NCI-H774 (cell line): ENCODE data around the gene IRAK1.
"Not testable (repeated sequence)": the region's sequence is repeated elsewhere in the genome, so short reads cannot be mapped to it uniquely, and the experiment has no call there.

Experiments
- DNase-seq: peaks from one replicate; lab custom pipeline; 2025; lab: John Stamatoyannopoulos, UW

Gene IRAK1

GRCh38 chrX:153995504-153995903 lies 24.2 kb downstream of the IRAK1 start:
- no peak for DNase-seq

- not testable (repeated sequence) for DNase-seq
Measured at GRCh38 chrX:153994398-153994797, 25.3 kb downstream of the IRAK1 start.

GRCh38 chrX:153993978-153994377 lies 25.7 kb downstream of the IRAK1 start:
- DNase-seq, result no peak

GRCh38 chrX:153993079-153993478 lies 26.6 kb downstream of the IRAK1 start:
- DNase-seq, result no peak

DNA sequence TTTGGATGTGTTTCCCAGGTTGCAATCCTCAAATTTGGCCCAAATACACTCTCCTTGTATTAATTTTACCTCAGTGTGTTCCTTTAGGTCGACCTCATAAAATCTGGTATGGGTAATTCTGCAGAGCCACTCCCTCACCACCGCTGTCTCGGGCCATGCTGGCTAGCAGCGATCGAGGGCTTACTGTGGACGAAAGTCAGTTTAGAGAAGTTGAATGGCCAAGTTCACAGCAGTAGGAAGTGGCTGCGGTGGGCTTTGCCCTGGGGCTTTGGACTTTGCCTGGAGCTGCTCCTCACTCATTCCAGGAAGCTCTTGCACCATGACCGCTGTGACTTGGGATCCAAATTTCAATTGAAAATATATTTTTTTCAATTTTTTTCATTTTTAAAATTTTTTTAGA lies 27.5 kb downstream of the IRAK1 start:
- no peak for DNase-seq

- no peak for DNase-seq
Measured at GRCh38 chrX:153991013-153991580, 28.6 kb downstream of the IRAK1 start.

GRCh38 chrX:153989973-153990655 lies 29.6 kb downstream of the IRAK1 start:
- no peak for DNase-seq

DNA sequence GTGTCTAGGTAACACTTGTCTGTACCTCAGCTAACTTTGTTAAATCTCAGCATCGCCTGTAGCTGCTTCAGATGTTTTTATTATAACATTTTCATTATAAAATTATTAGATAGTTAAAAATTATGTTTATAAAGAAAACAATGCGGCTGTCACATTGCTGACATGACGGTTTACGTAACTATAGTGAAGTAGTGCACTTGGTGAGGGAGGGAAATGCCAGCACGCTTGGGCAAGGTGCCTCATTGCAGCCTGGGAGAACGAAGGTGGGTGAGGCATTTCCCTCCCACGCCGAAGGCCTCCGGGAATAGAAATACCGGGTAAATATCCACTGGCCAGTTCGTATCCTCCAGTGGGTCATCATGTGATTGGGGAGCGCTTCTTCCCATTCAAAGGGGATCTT lies 31.2 kb downstream of the IRAK1 start:
- no peak for DNase-seq

- no peak for DNase-seq
Measured at GRCh38 chrX:153984351-153985178, 35.1 kb downstream of the IRAK1 start.

- no peak for DNase-seq
Measured at GRCh38 chrX:153983321-153983801, 36.3 kb downstream of the IRAK1 start.

DNA sequence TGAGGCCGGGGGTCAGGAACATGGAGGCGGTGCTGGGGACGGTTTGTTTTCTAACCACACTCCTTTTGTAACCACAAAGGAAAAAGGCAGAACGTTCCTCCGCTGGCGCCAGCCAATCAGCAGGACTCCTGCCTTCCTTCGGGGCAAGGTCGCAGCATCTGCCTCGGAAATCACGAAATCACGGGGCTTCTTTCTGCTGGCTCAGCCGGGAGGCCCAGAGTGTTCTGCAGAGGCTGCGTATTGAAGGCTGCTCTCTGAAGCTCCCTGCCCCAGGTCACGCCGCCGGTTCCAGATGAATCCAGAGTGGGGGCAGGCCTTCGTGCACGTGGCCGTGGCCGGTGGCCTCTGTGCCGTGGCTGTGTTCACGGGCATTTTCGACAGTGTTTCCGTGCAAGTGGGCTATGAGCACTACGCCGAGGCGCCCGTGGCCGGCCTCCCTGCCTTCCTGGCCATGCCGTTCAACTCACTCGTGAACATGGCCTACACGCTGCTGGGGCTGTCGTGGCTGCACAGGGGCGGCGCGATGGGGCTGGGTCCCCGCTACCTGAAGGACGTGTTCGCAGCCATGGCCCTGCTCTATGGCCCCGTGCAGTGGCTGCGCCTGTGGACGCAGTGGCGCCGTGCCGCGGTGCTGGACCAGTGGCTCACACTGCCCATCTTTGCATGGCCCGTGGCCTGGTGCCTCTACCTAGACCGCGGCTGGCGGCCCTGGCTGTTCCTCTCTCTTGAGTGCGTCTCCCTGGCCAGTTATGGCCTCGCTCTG lies 37.8 kb downstream of the IRAK1 start:
- no peak for DNase-seq

- DNase-seq, result no peak
Measured at GRCh38 chrX:153981231-153981630, 38.5 kb downstream of the IRAK1 start.

GRCh38 chrX:153980394-153980793 lies 39.3 kb downstream of the IRAK1 start:
- DNase-seq, result not testable (repeated sequence)

- DNase-seq, result no peak
Measured at GRCh38 chrX:153974726-153975286, 44.9 kb downstream of the IRAK1 start.

DNA sequence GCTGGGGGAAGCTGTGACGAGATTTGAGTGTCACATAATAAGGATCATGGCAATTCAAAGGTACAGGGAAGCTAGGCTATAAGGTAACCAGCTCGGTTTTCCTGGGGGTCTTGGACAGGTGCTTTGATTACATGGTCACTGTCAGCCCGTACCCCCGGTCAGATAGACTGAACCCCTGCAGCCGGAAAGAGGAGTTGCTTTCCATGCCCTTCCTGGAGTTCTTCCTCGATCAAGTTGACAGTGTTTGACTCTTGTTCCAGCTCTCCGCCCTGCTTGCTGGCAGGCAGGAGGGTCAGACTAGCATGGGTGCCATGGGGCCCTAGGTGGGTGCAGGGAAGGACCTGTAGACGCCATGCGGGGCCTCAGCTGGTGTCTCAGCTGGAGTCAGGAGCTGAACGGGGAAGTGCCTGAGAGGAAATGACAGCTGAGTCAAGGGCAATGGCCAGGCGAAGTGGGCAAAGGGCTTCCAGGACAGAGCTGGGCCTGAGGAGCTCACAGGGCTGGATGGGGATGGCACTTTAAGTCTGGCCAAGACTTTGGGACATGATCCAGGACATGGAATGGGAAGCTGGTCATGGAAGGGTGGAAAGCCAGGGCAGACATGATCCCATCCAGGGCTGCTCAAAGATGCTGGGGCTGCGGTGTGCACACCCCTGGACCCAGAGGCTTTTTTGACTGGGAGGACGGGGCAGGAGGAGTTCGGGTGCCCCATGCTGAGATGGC lies 45.5 kb downstream of the IRAK1 start:
- DNase-seq, result no peak

DNA sequence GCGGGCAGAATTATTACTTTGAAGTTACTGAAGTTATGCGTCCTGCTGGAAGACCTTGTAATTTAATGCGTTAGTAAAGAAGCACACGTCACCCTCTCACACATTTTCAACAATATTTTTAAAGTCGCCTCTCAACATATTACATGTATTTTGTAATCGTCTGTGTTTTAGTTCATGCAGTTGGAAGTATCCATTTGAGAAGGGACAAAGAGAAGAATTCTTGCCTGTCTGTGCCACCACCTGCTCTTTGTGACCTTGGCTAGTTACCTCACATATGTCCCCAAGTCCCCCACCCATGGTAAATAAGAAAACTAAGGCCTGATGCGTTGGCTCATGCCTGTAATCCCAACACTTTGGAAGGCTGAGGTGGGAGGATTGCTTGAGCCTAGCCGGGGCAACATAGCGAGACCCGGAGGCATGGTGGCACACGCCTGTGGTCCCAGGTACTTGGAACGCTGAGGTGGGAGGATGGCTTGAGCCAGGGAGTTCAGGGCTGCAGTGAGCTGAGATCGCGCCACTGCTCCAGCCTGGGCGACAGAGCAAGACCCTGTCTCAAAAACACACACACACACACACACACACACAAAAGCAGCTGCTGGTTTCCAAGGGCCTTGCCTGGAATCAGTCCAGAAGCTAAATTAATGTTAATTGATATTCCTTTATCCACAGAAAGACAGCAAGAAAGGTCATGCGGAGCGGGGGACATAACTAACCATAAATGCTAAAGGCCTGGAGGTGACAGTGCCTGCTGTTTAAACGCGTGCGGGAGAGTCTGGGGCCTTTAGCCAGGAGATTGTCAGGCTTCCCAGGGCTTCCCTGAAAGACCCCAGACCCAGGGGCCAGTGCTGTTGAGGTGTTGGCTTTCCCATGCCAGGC lies 46.3 kb downstream of the IRAK1 start:
- peak; percentile 22 for DNase-seq

GRCh38 chrX:153972368-153973126 lies 47.2 kb downstream of the IRAK1 start, which contains the start of gene TMEM187:
Gene TMEM187 (plus strand): TSS chrX:153972754. CDS start chrX:153982063, 9,309 bp downstream.
- DNase-seq, result peak; percentile 95

GRCh38 chrX:153971450-153972367 lies 48.0 kb downstream of the IRAK1 start, which contains the start of gene HCFC1:
Gene HCFC1 (minus strand): TSS chrX:153971818. CDS start chrX:153970840, 978 bp downstream.
- peak; percentile 90 for DNase-seq
